Parathyroid adenoma (tissue), 2 donors: Measurements from ENCODE around the gene ENOX1.

Source experiments
- H2AFZ ChIP-seq: fragments of 300-600 bp; sonication (generic); one replicate; pipeline ENCODE4 v1.7.0; 2017; ENCODE audit warnings: antibody characterized with exemption, mild to moderate bottlenecking
- H3K27ac ChIP-seq: fragments of 300-600 bp; sonication (generic); one replicate; pipeline ENCODE4 v1.7.0; 2017
- H3K27me3 ChIP-seq: fragments of 300-600 bp; sonication (generic); one replicate; pipeline ENCODE4 v1.7.0; 2017; ENCODE audit warnings: low read length; ENCODE audit not compliant: control insufficient read depth, insufficient read depth
- H3K36me3 ChIP-seq: fragments of 300-600 bp; sonication (generic); one replicate; pipeline ENCODE4 v1.7.0; 2017; ENCODE audit warnings: low read length; ENCODE audit not compliant: control insufficient read depth, insufficient read depth
- H3K4me1 ChIP-seq: fragments of 300-600 bp; sonication (generic); one replicate; pipeline ENCODE4 v1.7.0; 2017; ENCODE audit warnings: control low read depth
- H3K4me2 ChIP-seq: fragments of 300-600 bp; sonication (generic); one replicate; pipeline ENCODE4 v1.7.0; 2017; ENCODE audit warnings: low read length
- H3K4me3 ChIP-seq: fragments of 300-600 bp; sonication (generic); one replicate; pipeline ENCODE4 v1.7.0; 2017; ENCODE audit warnings: low read depth, low read length
- H3K79me2 ChIP-seq: fragments of 300-600 bp; sonication (generic); one replicate; pipeline ENCODE4 v1.7.0; 2017; ENCODE audit warnings: control low read depth
- H3K9ac ChIP-seq: fragments of 300-600 bp; sonication (generic); one replicate; pipeline ENCODE4 v1.7.0; 2017; ENCODE audit warnings: mild to moderate bottlenecking
- H3K9me3 ChIP-seq: fragments of 300-600 bp; sonication (generic); one replicate; pipeline ENCODE4 v1.7.0; 2017; ENCODE audit warnings: low read length; ENCODE audit not compliant: control insufficient read depth
- CTCF ChIP-seq: fragments of 300-600 bp; sonication (generic); IDR thresholded peaks from one replicate; pipeline ENCODE4 v1.7.0; 2017; ENCODE audit warnings: antibody characterized with exemption, mild to moderate bottlenecking
- donor health status: primary hyperparathyroidism.

The ENOX1 gene

GRCh38 chr13:43375797-43376465, 410.8 kb downstream of the ENOX1 start:
- no peaks in the 10 kb centered on the region for H3K36me3 ChIP-seq
- no peak overlapping the region for H2AFZ ChIP-seq
- no peaks in the 10 kb centered on the region for H3K4me1 ChIP-seq
- no peak overlapping the region for H3K4me3 ChIP-seq
- TF ChIP-seq CTCF = no peak
- no peaks in the 10 kb centered on the region for H3K9me3 ChIP-seq
- H3K9ac ChIP-seq = no peak overlapping the region
- H3K79me2 ChIP-seq = no peaks in the 10 kb centered on the region
- H3K4me2 ChIP-seq = no peak overlapping the region
- H3K27ac ChIP-seq = no peak overlapping the region
- H3K27me3 ChIP-seq = no peaks in the 10 kb centered on the region

GRCh38 chr13:43374621-43375020, 412.2 kb downstream of the ENOX1 start:
- no peak overlapping the region for H3K4me3 ChIP-seq
- H3K4me2 ChIP-seq = no peak overlapping the region
- H3K27ac ChIP-seq = no peak overlapping the region
- H3K27me3 ChIP-seq = no peaks in the 10 kb centered on the region
- no peaks in the 10 kb centered on the region for H3K36me3 ChIP-seq
- H2AFZ ChIP-seq = no peak overlapping the region
- no peaks in the 10 kb centered on the region for H3K79me2 ChIP-seq
- TF ChIP-seq CTCF = no peak
- no peaks in the 10 kb centered on the region for H3K9me3 ChIP-seq
- no peak overlapping the region for H3K9ac ChIP-seq
- H3K4me1 ChIP-seq = no peaks in the 10 kb centered on the region

- Histone ChIP-seq H3K79me2 (no peaks in the 10 kb centered on the region), H3K4me3 (no peak overlapping the region), H3K36me3 (no peaks in the 10 kb centered on the region), H3K27ac (no peak overlapping the region), H3K4me1 (no peaks in the 10 kb centered on the region), H2AFZ (no peak overlapping the region), H3K4me2 (no peak overlapping the region), H3K9ac (no peak overlapping the region), H3K9me3 (no peaks in the 10 kb centered on the region), H3K27me3 (no peaks in the 10 kb centered on the region)
- no peak for TF ChIP-seq CTCF
Measured at GRCh38 chr13:43373400-43373799, 413.4 kb downstream of the ENOX1 start.

GRCh38 chr13:43370842-43371241, 415.9 kb downstream of the ENOX1 start:
- no peaks in the 10 kb centered on the region for H3K9me3 ChIP-seq
- no peak overlapping the region for H3K4me2 ChIP-seq
- no peak overlapping the region for H2AFZ ChIP-seq
- no peak overlapping the region for H3K4me3 ChIP-seq
- H3K79me2 ChIP-seq = no peaks in the 10 kb centered on the region
- H3K27me3 ChIP-seq = no peaks in the 10 kb centered on the region
- H3K27ac ChIP-seq = no peak overlapping the region
- no peaks in the 10 kb centered on the region for H3K4me1 ChIP-seq
- H3K36me3 ChIP-seq = no peaks in the 10 kb centered on the region
- H3K9ac ChIP-seq = no peak overlapping the region
- TF ChIP-seq CTCF = no peak

- Histone ChIP-seq H3K27ac (no peak overlapping the region), H3K9ac (no peak overlapping the region), H3K4me1 (no peaks in the 10 kb centered on the region), H3K9me3 (no peaks in the 10 kb centered on the region), H3K4me3 (no peak overlapping the region), H3K79me2 (no peaks in the 10 kb centered on the region), H3K36me3 (no peaks in the 10 kb centered on the region), H2AFZ (no peak overlapping the region), H3K4me2 (no peak overlapping the region), H3K27me3 (no peaks in the 10 kb centered on the region)
- TF ChIP-seq CTCF = no peak
Measured at GRCh38 chr13:43369319-43369718, 417.5 kb downstream of the ENOX1 start.
